ENCODE data around the gene TM4SF20.

GRCh38 chr2:227368574-227368973 lies 10.5 kb downstream of the TM4SF20 start:
- TF ChIP-seq POLR2A (IDR thresholded peaks at IDR 0.05), result no peak
- TF ChIP-seq CTCF (IDR thresholded peaks at IDR 0.05), result no peak
